GM04503 (cell line): ENCODE data around the gene NEK6.
A peak's percentile ranks its signal among the peaks of the same experiment; 100 is the strongest.

Source experiments
- DNase-seq: peaks from one replicate; pipeline ENCODE4 v3.0.0-alpha.2; 2012; ENCODE audit warnings: low read depth

The NEK6 gene

DNA sequence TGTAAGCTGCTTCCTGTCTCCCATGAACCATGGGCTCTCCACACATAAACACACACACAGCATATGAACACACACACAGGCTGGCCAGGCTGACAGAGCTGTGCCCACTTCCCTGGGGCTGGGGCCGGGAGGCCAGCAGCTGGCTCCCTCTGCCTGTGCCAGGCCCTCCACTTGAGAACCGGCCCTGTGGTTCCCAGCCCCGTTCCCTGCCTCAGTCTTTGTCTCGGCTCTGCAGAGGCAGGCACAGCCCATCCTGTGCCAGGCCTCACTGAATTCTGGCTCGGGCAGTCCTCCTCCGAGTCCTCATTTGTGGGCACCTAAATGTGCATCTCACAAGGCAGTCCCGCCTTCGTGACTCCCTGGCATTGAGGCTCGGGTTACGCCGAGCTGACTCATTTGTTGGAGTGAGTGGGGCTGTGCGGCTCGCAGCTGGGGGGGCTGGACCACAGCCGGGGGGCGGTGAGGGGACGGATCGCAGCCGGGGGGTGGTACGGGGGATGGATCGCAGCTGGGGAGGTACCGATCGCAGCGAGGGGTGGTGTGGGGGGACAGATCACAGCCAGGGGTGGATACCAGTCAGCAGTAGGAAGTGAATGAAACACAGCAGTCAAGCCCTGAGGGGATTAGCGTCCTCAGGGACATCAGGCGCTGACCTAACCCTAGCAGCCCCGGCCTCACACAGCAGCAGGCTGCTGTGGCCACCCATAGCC is 85.2 kb downstream of the NEK6 start:
- peak; percentile 61 for DNase-seq

DNA sequence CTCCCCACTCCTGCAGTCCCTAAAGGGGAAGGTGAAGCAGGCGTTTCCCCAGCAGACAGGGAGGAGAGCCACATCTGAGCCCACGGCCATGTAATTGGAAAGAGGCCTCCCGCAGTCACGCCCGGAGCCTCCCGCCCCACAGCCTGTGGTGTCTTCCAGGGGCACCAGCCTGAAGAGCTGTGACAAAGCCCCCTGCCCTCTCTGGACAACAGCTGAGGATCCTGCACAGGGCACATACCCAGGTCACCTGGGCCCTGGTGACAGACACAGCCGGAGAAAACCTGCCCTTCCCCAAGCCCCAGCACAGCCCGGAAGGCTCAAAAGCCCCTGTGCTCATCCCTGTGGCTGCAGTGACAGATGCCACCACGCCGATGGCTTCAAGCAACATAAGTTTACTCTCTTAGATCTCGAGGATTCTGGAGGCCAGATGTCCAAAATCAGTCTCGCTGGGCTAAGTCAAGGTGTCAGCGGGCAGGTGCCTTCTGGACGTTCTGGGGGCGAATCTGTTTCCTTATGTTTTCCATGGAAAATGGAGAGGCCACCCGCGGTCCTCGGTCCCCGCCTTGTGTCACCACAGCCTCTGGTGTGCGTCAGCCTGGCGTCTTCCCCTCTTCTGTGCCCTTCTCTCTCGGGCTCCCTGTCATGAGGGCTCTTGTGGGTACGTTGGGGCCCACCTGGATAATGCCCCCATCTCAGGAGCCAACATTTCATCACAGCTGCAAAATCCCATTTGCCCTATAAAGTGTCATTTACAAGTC is 86.0 kb downstream of the NEK6 start:
- no peak for DNase-seq

DNA sequence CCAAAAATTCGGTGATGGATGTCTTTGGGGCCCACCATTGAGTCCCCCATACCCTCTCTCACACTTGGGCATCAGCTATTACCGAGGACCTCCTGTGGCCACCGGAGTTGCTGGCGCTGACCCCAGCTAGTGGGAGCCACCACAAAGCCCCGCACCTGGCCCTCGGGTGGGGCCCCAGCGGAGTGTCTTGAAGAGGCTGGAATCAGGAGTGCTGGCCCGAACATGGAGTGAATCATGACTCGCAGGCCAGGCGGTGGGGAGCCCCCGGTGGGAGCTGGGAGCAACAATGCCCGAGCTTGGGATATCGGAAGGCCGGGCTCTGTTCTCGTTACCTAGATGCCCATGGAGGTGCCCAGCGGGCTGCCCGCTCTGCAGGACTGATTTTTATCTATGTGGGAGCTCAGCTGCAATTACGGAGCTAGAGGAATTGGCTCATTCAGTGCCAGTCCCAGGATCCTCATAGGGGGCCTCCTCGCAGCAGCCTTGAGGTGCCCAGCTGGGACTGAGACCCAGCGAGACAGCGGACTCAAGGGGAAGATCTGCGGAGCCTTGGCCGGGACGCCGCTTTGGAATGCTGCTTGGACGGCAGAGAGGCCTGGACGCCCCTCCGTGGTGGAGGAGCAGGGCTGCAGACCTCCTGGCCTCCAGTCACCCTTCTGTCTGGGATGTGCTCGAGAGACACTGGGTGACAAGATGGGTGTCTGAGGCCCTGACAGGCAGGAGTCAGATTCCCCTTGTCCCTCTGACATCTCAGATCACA is 86.7 kb downstream of the NEK6 start:
- DNase-seq, result no peak

DNA sequence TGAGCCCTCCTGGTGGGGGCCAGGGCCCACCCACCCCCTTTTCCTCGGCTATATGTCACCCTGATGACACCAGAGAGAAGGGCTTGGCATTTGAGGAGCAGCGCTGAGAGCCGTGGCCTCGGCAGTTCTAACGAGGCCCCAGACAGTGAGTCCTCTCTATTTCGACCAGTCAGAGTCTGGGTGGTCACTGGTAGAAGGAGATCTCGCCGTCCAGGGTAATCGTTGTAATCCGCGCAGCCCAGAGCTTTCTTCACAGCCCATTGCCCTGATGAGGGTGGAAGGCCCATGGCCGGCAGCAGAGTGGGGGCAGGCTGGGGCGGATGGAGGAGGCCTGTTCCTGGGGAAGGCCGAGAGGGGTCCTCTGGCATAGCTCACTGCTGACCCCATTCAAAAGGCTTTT is 87.3 kb downstream of the NEK6 start:
- DNase-seq, result no peak

DNA sequence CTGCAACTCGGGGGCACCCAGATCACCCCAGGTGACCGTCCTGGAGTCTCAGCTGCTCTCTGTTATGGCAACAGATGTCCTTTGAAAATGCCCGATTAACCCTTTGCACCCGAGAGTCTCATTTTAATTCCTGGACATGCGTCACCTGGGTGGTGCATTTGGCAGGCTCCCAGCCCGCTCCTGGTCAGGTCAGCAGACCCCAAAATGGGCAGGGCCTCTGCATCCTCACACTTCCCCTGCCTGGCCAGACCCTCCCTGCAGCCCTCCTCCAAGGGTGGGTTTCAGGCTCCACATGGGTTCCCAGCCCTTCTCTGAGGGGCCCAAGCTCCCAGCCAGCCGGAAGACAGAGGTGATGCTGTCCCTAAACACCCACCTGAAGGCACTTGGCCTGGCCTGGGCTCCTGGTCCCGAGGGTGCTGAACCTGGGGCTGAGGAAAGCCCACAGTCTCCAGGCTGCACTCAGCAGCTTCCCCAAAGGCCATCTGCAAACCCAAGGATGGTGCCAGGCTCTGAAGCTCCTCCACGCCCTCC is 88.1 kb downstream of the NEK6 start:
- DNase-seq, result no peak

DNA sequence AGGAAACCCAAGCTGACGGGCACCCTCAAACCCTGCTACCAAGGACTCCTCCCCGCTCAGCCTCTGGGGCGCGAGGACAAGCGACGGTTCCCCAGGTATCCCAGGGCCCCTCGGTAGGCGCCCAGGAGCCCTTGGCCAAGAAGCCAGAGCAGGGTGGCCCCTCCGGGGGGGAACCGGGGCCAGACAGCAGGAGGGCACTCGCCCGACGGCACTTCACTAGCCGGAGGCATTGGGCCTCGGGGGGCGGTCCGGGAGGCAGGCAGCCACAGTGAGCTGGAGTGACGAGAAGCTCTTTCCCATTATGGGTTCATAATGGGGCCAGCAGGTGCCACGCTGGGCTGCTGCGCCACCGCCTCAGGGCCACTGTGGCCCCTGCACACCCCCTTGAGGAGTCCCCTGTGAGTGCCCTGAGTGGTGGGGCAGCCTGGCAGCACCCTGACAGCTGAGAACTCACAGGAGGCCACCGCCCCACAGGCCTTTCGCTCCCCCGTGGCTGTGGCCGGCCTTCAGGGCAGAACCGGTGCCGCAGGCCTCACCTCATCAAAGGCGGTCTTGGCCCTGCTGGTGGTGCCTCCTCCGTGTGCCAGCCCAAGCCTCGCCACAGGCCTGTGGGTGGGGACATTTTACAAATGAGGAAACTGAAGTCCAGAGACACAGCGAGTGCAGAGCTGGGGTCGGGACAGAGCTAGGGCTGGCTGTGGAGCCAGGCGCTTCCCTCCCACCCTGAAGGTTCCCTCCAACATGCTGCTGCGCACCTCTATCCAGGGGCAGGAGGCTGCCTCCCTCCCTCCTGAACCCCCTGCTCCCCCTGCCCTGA is 88.8 kb downstream of the NEK6 start:
- DNase-seq, result no peak

DNA sequence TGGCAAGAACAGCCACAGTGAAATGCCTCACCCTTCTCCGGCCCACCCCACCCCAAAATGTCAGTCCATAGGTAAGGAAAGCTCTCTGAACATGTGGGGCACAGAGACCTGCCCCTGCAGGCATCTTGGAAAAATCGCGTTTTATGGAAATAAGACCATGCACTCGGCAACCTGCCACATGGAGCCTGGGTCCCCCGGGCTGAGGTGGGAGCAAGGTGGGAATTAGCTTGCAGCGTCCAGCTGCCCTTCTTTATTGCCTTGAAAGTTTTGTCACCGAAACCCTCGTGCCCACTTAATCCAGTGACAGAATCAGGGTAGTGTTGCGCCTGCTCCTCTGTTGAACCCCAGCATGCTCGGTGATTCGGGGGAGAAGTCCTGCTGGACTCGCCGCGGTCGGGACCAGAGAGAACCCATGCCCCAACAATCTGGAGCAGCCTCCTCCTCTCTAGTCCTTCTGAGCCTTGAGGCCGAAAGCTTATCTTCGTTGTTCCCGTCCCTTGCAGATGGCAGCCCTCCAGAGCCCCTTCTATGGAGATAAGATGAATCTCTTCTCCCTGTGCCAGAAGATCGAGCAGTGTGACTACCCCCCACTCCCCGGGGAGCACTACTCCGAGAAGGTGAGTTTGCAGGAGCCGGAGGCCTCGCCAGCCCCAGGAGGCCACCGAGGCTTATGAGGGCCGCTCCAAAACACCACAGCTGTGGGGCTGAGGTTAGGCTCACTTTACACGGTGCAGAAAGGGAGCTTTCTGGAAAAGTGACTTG is 89.6 kb downstream of the NEK6 start:
- DNase-seq, result no peak

DNA sequence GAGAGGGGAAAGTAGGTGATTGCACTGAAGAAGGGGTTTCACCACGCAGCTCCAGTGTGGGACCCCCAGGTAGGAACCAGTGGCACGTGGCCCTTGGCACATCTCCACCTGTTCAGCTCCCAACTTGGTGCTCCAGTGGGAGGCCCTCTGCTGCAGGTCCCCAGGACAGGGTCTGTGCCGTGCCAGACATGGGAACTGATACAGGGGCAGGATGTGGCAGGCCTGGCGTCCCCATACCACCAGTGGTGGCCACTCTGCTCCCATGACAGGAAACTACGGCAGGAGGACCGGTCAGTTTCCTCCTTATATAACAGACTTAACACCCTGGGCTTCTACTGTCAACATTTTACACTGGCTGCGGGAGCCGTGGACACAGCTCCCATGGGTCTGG is 90.2 kb downstream of the NEK6 start:
- no peak for DNase-seq

DNA sequence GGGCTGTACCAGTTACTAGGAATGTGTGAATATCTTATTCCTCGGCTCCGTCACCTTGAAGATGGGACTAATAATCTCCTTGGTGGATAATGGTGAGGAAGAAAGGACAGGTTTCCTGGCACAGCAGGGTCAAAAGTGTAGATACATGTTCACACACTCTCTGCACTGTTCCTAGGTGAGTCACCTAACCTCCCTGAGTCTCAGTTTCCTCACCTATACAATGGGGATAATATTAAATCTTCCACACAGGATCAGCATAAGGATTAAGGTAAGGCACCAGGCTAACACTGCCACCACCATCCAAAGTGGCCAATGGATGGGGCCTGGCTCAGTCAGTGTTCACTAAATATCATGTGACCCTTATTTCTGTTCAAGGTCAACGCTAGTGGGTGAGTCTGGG is 90.6 kb downstream of the NEK6 start:
- no peak for DNase-seq

DNA sequence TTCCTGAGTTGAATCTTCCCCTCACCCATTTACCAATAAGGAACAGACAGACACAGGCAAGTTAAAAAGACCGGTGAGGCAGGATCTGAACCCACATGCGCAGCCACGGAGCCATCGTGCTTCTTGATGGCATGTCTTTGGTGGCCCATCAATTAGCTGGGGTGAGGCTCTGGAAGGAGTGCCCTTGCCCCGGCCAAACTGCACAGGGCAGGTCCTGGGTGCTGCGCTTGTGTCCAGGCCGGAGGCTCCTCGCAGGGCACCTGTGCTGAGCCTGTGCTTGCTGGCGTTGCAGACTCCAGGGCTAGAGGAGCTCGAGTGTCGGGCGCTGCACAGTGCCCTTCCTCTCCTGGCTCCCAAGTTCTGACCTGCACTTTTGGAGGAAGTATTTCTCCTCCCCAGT is 91.1 kb downstream of the NEK6 start:
- no peak for DNase-seq

DNA sequence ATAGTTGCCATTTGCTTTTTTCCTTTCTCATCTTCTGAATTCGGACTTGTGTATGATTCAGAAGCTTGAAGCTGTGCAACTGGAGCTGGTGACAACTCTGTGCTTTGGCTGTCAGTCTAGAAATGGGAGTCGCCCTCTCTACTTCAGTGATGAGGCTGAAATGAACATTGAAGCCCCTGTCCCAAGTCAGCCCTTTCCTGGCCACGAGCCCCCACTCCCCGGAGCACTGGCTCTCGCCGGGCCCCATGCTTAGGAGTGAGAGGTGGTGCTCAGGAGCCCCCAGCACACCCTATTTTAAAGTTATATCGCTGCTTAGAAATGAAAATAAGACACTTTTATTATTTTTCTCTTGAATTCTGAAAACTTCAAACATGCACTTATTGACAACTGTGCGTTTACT is 91.5 kb downstream of the NEK6 start:
- no peak for DNase-seq

DNA sequence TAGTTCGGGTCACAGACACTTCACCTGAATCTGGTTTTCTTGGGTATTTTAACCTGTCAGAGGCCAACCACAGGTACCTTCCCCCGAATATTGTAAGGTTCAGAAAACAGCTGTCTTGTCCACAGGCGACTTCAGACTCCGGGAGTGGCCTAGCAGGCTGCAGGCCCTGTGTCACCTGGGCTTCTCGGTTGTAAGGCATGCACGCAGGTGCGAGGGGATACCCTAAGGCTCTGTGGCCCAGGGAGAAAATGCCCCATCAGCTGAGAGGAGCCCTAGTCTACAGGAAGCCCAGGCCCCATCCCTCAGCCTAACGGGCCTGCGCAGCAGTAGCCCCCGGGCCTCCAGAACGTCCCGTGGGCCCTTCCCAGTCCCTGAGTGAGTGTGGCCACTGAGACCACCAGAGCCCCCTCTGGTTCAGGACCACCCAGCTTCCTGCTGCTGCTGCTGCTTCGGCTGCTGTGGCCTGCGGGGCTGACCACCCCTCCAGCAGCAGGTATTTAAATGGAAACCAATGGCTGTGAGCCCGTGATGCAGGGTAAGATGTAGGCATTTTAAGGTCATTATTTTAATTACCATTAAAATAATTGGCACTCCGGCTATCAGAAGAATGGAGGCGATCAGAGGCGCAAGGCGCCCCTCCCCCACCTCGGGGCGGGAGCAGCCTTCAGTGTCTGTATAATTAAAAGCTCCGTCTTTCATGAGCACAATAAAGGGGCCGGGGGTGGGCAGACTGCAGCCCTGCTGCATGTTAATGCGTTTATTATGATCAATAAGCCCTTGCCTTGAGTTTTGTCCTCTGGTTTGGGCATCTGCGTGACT is 92.1 kb downstream of the NEK6 start:
- no peak for DNase-seq

DNA sequence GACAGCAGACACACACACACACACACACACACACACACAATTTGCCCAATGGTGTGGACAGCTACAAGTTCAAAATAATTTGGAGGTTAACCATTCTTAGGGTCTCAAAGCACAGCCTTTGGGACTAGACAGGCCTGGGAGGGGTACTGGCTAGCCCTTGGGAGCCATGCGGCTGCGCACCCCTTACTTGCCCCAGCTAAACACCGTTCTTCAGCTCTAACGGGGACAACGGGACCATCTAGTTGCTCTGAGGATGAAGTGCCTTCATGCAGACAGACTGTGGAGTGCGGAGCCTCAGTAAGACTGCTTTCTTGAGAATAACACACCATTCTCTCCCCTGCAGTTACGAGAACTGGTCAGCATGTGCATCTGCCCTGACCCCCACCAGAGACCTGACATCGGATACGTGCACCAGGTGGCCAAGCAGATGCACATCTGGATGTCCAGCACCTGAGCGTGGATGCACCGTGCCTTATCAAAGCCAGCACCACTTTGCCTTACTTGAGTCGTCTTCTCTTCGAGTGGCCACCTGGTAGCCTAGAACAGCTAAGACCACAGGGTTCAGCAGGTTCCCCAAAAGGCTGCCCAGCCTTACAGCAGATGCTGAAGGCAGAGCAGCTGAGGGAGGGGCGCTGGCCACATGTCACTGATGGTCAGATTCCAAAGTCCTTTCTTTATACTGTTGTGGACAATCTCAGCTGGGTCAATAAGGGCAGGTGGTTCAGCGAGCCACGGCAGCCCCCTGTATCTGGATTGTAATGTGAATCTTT is 92.9 kb downstream of the NEK6 start:
- DNase-seq, result no peak

DNA sequence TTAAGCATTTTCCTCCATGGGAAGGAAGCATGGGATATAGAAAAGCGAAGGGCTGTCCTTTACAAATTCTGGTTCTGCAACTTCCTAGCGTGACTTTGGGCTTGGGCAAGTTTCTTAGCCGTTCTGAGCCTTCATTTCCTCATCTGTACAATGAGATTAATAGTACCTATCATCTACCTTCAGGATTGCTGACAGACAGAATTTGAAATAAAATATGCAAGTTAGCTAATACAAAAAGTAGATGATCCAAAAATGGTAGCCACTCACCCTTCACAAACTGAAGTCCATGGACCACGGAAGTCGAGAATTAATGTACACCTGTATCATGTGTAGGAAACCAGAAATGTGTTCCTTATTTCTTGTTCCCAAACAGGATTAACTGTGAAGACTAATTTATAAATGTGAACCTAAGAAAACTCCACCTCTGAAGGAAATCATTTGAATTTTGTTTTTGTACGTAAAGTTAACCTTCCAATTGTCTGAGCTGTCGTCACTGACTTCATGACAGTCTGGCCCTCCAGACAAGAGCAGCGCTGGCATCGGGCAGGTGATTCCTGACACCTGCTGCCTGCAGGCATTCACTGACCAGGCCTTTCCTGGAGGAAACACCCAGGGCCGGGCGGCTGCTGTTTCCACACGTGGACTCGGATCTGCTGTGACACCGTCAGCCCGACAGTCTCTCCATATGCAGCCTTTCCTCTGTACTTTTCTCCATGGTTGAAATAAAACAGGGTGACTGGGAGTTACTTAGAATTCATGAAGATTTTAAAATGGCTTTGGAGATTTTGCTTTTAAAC is 94.1 kb downstream of the NEK6 start:
- no peak for DNase-seq

DNA sequence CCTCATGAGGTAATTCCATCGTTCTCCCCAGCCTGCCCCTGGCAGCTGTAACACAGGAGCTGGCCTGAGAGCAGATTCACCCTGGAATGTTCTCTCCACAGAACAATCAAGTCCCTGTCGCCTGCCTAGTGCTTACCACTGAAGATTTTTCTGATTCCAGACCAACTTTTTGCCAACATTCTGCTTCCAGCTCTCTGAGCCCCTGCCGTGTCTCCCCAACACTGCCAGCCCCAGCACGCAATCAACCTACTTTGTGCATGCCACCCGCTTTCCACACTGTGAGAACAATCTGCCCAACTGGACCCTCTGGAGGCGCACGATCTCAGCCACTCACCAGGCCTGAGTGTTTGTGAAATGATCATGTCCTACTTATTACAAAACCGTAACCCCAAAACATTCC is 94.9 kb downstream of the NEK6 start:
- no peak for DNase-seq

DNA sequence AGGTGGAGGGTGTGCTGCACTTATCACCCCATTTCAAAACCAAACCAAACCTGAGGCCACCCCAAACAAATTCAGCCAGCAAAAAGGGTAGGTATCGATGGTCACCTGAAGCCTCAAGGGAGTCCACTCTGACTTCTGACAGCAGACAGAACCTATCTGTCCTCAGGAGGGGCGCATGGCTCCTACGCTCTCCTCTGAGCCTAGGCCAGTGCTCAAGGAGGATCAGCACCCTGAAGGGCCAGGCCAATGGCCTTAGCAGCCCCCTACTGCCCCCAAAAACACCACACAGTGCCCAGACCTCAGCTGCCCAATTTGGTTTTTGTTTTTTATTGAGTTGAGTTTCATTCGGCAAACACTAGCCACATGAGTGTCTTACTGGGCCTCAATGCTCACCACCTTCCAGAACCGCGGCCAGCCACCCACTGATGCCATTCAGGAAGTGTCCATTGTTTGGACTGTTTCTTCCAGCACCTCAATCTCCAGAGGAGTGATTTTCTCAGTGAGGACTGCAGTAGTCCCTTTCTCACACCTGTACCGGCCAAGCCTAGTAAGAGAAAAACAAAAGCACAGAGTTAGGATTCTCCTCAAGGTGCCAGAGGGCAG is 95.5 kb downstream of the NEK6 start:
- DNase-seq, result no peak

DNA sequence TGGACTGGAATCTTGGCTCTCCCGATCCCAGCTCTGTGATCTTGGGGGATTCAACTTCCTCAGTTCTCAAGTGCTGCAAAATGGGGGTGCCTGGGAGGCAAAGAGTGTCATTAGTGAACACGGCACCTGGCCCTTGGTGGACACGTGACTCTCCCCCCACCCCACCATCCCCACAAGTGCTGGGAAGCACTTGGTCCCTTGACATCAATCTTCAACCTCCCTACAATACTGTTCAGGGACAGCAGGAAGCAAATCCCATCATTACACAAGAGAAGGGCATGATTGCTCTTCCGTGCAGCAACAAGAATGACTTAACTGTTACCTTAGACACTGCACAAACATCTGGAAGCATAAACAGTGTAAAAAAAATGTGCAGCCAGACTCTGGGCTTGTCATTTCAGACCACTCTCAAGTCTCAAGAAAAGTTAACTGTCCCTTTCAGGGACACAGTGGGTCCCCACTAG is 96.1 kb downstream of the NEK6 start:
- DNase-seq, result peak; percentile 54

DNA sequence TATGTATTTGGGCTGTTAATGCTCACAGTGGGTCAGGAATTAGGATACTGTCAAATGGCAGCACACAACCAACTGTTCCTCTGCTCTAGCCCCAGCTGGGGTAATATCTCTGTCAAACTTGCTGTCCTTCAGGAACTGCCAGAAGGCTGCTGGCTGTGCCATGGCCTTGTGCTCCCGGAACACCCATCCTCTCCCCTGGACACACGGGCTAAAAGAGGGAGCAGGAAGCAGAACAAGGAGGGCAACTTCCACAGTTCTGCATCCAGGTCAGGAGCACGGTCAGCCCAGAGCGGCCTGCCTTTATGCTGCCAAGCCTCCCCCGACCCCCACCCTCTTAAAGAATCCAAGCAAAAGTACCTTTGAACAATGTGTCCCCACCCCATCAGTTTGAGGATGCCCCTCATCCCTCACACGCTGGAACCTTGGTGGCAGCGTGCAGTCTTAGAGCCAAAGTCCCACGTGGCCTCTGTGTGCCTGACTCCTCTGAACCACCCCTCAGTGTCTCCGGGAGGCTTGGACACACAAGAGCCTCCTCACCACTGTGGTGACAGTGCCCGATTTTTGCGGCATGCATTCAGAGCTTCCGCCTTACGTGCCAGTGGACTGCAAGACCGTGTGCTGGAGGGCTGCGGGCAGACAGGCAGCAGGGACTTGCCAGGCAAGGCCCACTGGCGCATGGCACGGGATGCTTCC is 96.7 kb downstream of the NEK6 start:
- no peak for DNase-seq
